HUES6 (cell line): ENCODE data around the gene MBNL2.

Source experiments
- H3K27ac ChIP-seq: 2 replicates; pipeline ENCODE4 v1.7.0; 2013; ENCODE audit warnings: low read depth, mild to moderate bottlenecking, low read length, inconsistent platforms
- H3K27me3 ChIP-seq: 2 replicates; pipeline ENCODE4 v1.6.1; 2013; ENCODE audit warnings: low read length; ENCODE audit not compliant: control insufficient read depth, insufficient read depth
- H3K36me3 ChIP-seq: 2 replicates; pipeline ENCODE4 v1.6.1; 2013; ENCODE audit warnings: low read length; ENCODE audit not compliant: control insufficient read depth, insufficient read depth
- H3K4me1 ChIP-seq: 2 replicates; pipeline ENCODE4 v1.6.1; 2013; ENCODE audit warnings: low read length; ENCODE audit not compliant: control insufficient read depth, insufficient read depth
- H3K4me3 ChIP-seq: 2 replicates; pipeline ENCODE4 v1.5.1; 2013; ENCODE audit warnings: low read depth, low read length
- H3K9ac ChIP-seq: one replicate; pipeline ENCODE4 v1.6.1; 2013; ENCODE audit warnings: mild to moderate bottlenecking, low read length
- H3K9me3 ChIP-seq: 2 replicates; pipeline ENCODE4 v1.6.1; 2013; ENCODE audit warnings: low read depth, low read length; ENCODE audit not compliant: control insufficient read depth, insufficient read depth

The MBNL2 gene

DNA sequence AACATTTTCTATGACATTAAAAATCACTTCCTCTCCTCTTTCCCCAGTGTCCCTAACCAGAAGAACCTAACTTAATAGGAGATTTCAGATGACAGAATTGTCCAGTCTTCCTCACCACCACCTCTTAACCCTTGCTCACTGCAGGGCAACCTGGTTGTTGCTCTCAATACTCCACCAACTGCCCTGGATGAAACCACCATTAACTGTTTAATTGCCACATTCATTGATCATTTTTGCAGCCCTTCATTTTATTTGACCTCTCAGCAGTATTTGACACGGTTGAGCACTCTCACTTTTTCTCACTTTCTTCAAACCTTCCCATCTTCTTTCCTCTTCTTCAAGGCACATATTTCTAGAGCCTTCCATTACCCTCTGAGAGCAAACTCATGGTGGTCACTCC, 84.0 kb downstream of the MBNL2 start:
- no peaks in the 10 kb centered on the region for H3K9me3 ChIP-seq
- peaks cover 14% of the 10 kb centered on the region; the same call in 1 of the 2 replicates for H3K4me1 ChIP-seq
- no peaks in the 10 kb centered on the region for H3K36me3 ChIP-seq
- no peak overlapping the region for H3K4me3 ChIP-seq
- no peak overlapping the region for H3K27ac ChIP-seq
- no peaks in the 10 kb centered on the region for H3K27me3 ChIP-seq
- H3K9ac ChIP-seq = no peak overlapping the region

DNA sequence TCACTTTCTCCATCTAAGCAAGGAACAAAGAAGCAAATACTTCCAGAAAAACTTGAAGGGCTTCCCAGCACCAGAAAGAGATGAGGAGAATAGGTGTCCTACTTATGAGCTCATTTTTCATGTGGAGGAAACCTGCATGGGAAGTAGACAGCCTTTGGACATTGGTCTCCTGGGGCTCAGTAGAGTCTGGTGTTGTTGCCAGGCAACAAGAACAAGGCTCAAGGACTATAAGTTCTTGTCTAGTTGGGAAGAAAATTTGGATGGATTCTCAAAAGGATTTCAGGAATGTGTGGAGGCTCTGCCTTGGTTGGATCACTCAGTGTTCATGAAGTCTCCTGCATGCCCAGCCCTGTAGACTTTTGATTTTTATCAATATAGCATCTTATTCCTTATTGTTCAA, 84.5 kb downstream of the MBNL2 start:
- Histone ChIP-seq H3K9ac (no peak overlapping the region), H3K36me3 (no peaks in the 10 kb centered on the region), H3K4me3 (no peak overlapping the region), H3K27ac (no peak overlapping the region), H3K4me1 (peaks cover 14% of the 10 kb centered on the region; the same call in 1 of the 2 replicates), H3K9me3 (no peaks in the 10 kb centered on the region), H3K27me3 (no peaks in the 10 kb centered on the region)

DNA sequence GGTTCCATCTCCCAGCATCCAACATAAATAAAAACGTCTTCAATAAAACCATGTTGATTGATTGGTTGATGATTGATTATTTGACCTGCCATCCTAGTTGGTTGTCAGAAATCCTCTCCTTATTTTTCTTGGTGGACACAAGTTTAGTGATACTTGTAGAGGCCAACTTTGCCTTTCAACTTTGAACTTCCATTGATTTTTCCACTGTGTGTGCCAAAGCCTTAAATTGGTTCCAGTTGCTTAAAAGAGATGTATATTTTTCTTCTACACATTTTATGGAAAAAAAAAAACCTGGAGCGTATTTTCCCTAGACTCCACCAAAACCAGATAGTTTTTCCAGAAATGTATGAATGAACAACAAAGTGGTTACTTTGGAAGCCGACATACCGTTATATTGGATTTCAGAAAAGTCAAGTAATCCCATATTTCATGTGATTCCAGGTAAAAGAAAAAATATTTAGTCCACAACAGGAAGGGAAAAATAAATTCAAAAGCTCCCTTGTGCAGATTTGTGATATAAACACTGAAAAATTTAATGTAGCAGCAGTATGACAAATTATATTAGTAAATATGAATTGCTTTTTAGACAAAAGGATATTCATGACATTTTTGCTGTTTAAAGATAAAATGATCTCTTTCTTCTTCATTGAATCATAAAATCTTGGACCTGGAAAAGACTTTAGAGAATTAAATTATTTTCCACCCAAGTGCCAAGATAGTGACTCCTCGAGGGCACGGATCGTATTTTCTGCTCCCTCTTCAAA, 85.2 kb downstream of the MBNL2 start:
- Histone ChIP-seq H3K4me1 (peaks cover 14% of the 10 kb centered on the region; the same call in 1 of the 2 replicates), H3K9ac (no peak overlapping the region), H3K4me3 (no peak overlapping the region), H3K9me3 (no peaks in the 10 kb centered on the region), H3K27me3 (no peaks in the 10 kb centered on the region), H3K36me3 (no peaks in the 10 kb centered on the region), H3K27ac (no peak overlapping the region)

- H3K4me3 ChIP-seq = no peak overlapping the region
- no peaks in the 10 kb centered on the region for H3K36me3 ChIP-seq
- no peak overlapping the region for H3K27ac ChIP-seq
- no peaks in the 10 kb centered on the region for H3K9me3 ChIP-seq
- H3K27me3 ChIP-seq = no peaks in the 10 kb centered on the region
- H3K9ac ChIP-seq = no peak overlapping the region
- peaks cover 14% of the 10 kb centered on the region; the same call in 1 of the 2 replicates for H3K4me1 ChIP-seq
Observed at GRCh38 chr13:97307882-97308624, 85.9 kb downstream of the MBNL2 start.

DNA sequence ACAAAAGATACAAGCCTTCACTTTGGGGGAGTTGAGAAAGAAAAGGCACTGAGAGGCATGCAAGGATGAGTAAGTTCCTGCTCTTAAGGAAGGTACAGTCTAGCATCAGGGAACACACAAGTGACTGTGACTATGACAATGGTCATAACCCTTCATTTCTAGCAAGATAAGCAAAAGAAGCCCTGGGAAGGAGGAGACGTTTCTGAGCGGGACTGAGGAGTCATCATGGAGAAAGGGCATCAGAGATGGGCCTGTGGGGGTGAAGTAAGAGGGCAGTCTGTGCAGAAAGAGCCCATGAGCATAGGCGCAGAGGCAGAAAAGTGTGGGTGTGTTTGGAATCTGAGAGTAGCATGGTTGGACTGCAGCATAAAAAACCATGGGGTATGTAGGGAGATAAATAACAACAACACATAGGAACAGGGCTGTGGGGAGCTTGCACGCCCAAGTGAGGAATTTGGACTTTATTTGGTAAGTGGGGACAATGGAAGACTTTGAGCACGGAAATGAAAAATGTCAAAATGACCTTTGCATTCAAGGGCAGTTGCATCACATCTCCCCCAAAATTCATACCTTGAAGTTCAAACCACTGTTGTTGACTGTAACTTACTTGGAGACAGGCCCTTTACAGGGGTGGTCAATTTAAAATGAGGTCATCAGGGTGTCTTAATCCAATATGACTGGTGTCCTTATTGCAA, 86.7 kb downstream of the MBNL2 start:
- no peaks in the 10 kb centered on the region for H3K27me3 ChIP-seq
- H3K4me1 ChIP-seq = peaks cover 14% of the 10 kb centered on the region; the same call in 1 of the 2 replicates
- H3K27ac ChIP-seq = no peak overlapping the region
- H3K36me3 ChIP-seq = no peaks in the 10 kb centered on the region
- no peak overlapping the region for H3K4me3 ChIP-seq
- no peak overlapping the region for H3K9ac ChIP-seq
- H3K9me3 ChIP-seq = no peaks in the 10 kb centered on the region

GRCh38 chr13:97310809-97311436, 88.8 kb downstream of the MBNL2 start:
- no peaks in the 10 kb centered on the region for H3K27me3 ChIP-seq
- no peaks in the 10 kb centered on the region for H3K9me3 ChIP-seq
- H3K4me3 ChIP-seq = no peak overlapping the region
- no peak overlapping the region for H3K27ac ChIP-seq
- no peaks in the 10 kb centered on the region for H3K36me3 ChIP-seq
- peaks cover 14% of the 10 kb centered on the region; the same call in 1 of the 2 replicates for H3K4me1 ChIP-seq
- H3K9ac ChIP-seq = no peak overlapping the region

DNA sequence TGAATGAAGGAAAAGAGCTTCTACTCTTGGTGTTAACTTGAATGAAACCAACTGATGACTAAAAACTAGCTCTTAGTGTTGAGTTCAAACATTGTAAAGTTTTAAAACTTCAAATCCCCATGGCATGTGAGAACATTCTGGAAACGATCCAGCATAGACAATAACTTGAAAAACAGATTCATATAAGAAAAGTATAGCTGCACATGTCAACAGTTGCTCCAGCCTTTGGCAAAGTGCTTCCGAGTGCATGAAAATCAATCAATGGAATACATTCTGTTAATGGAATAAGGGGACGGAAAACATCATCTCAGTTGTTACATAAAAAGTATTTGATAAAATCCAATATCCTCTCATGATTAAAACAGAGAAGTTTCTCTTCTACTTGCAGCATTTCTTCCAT, 89.8 kb downstream of the MBNL2 start:
- no peaks in the 10 kb centered on the region for H3K27me3 ChIP-seq
- H3K27ac ChIP-seq = no peak overlapping the region
- H3K9me3 ChIP-seq = no peaks in the 10 kb centered on the region
- no peak overlapping the region for H3K4me3 ChIP-seq
- no peaks in the 10 kb centered on the region for H3K36me3 ChIP-seq
- peaks cover 14% of the 10 kb centered on the region; the same call in 1 of the 2 replicates for H3K4me1 ChIP-seq
- no peak overlapping the region for H3K9ac ChIP-seq

DNA sequence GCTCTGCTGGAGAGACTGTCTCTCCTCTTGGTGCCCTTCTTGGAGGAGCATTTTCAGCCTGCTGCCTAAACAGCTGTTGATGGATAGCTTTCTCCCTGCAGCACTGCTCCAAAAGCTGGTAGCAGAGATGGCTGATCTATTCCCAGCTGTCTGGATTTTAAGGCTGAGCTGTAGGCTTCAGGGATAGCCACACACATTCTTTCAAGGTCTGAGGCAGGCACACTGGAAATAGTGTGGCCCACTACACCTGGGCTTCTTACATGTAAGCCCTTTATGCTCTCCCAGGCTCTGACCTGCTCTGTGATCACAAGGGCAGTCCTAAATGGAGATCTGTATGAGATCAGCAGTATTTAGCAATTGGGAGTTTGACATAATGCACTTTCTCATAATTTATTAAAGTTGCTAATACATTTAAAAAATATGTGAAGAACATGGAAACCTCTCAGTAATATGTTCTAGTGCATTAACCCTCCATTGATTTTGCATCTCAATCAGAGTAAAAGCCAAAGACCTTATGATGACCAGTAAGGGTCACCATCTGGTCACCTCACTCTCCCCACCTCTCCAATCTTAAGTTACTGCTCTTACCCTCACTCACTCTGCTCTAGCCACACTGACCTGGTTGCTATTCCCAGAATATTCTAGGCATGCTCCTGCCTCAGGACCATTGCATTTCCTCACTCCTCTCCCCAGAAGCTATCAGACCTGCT, 91.6 kb downstream of the MBNL2 start:
- H3K9me3 ChIP-seq = no peaks in the 10 kb centered on the region
- no peak overlapping the region for H3K9ac ChIP-seq
- peaks cover 5% of the 10 kb centered on the region; the same call in 1 of the 2 replicates for H3K4me1 ChIP-seq
- no peaks in the 10 kb centered on the region for H3K36me3 ChIP-seq
- no peak overlapping the region for H3K4me3 ChIP-seq
- H3K27ac ChIP-seq = no peak overlapping the region
- no peaks in the 10 kb centered on the region for H3K27me3 ChIP-seq

- no peaks in the 10 kb centered on the region for H3K9me3 ChIP-seq
- H3K27me3 ChIP-seq = no peaks in the 10 kb centered on the region
- no peaks in the 10 kb centered on the region for H3K36me3 ChIP-seq
Observed at GRCh38 chr13:97316390-97316789, 94.3 kb downstream of the MBNL2 start.

DNA sequence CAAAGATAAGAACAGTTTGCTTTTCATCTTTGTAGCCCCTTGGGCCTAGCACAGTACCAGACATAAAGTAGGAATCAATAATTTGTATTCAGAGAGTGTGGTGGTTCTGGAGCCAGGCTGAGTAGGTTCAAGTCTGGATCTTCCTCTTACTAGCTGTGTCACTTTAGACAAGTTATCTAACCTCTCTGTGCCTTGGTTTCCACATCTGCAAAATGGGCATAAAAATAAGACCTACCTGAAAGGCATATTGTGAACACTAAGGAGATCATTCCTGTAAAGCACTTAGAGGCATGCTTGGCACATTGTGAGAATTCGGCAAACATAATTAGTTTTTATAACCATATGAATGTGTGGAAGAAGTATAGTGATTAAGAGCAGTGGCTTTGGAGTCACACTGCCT, 95.8 kb downstream of the MBNL2 start:
- Histone ChIP-seq H3K4me1 (peaks cover 5% of the 10 kb centered on the region; the same call in 1 of the 2 replicates), H3K36me3 (no peaks in the 10 kb centered on the region), H3K9ac (no peak overlapping the region), H3K4me3 (no peak overlapping the region), H3K9me3 (no peaks in the 10 kb centered on the region), H3K27ac (no peak overlapping the region), H3K27me3 (no peaks in the 10 kb centered on the region)

More at GRCh38 chr13:97316390-97316789, 94.3 kb downstream of the MBNL2 start:
- Histone ChIP-seq H3K4me1 (peaks cover 5% of the 10 kb centered on the region; the same call in 1 of the 2 replicates), H3K27ac (no peak overlapping the region), H3K4me3 (no peak overlapping the region), H3K9ac (no peak overlapping the region)
